GM10847 (cell line): ENCODE data around the gene ARMH2.

Experiments used
- POLR2A ChIP-seq: IDR thresholded peaks from 2 replicates; pipeline ENCODE4 v1.6.1; 2011; ENCODE audit not compliant: insufficient read length; ENCODE audit errors: extremely low read depth

ARMH2 gene

DNA sequence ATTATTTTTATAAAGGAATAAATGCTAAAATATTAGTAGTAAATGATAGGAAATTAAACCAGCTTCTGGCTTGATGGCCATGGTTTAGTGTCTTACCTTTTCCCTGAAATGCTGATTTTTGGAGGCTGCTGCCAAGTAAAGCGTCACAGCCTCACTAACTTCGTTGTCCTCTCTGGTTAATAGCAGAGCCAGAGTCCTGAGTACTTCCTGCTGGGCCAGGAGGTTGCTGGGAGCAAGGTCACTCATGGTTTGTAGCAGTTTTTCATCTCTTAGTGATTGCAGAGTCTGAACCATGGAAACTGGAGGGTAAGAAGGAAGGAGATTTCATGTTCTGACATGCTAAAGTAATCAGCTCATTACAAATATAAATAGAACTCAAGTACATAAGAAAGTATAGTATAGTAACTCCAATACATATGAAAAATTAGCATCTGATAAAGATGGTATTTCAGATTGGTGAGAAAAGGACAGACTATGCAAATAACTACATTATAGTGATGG, 26.5 kb upstream of the ARMH2 start:
- TF ChIP-seq POLR2A = no peak

DNA sequence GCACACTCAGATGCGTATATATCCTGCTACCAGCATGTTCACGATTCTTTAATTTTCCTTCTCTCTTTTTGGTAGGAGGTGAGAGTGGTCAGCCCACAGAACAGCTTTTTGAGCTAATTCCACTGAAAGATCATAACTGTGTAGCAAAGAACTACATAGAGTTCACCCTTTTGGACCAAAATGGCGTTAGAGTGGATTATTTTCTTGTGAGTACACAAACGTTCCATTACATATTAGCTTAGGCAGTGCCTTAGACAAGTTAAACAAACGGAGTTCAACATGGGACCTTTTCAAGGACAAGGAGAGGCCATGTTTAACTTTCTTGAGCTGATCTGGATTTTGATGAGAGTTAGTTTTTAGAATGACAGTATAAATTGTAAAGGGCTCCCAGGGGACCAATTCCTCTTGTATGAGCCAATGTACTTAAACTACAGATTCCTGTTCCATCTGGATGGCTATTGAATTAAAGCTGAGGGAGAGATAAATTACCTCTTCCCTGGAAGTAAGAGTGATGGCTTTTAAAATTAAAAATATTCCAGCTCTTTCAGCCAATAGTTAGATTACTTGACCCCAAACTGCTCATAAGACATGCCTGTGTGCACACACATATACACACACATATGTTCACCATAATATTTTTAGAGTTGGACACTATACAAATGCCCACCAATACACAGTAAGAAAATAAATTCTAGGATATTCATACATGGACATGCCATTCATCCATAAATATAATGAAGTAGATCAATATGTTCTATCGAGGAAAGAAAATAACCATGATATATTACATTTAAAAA, 25.6 kb upstream of the ARMH2 start:
- no peak for TF ChIP-seq POLR2A

DNA sequence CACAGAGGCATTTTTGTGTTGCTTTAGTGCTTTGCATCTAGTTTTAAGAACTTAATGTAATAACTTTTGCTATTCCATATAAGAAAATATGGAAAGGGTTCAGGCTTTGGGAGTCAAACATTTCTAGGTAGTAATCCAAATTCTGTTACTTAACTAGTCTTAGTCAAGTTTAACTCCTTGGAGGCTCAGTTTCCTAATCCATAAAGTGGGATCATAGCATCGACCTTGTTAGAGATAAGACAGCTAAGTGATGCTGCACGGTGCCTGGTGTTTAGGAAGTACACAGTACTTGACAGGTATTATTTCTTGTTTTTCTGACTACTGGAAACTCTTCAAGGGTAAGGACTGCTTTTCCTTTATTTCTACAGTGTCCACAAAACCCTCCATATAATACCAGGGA, 24.5 kb upstream of the ARMH2 start:
- TF ChIP-seq POLR2A = no peak

DNA sequence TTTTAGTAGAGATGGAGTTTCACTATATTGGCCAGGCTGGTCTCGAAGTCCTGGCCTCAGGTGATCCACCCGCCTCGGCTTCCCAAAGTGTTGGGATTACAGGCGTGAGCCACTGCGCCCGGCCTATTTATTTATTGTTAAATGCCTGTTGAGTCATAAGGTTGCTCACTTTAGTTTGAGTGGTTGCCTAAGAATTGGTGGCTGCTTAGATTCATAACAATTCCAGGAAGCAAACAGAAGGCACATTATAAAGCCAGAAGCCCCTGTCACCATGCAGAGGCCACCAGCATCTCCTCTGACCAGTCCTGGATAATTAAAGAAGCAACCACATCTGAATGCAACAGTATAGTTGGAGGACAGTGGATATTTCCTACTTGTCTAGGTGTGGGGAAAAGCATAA, 24.0 kb upstream of the ARMH2 start:
- no peak for TF ChIP-seq POLR2A

DNA sequence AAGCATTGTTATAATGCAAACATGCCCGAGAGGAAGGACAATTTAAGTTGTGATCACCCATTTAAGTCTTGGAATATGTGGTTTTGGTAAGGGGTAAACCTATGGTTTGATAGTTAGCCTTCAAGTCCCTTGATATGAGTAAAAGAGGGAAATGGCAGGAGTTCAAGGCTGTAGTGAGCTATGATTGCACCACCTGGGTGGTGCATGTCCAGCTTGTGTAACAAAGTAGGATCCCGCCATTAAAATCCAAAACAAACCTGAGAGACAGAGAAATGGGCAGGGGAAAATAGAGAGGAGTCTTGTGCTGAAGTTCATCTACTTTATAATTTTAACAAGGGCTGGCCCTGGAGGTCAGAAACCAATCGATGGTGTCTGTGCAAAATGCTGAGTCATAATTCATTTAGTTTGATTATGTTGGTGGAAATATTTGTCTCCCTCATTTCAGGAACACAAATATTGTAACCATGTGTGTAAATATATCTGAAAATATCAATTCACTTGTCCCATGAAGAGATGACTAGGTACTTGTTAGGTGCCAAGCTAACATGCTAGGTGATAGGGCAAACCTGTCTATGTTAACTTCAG, 23.2 kb upstream of the ARMH2 start:
- TF ChIP-seq POLR2A = no peak

DNA sequence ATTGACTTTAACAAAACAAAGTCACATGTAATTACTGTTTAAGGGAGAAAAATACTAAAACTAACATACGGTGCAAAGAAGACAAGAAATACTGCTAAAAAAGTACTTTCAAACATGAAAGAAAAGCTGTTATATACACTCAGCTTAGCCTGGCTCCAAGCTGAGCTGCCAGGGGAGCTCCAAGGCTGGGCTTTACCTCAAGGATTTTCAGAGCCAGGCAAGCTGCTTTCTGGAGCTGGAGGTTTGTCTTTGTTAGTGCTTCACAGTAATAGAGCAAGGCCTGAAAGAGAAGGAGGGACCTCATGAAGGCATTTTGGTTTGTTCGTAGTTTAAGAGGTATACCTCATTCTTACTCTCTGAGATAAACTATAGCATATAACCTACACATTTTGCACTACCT, 19.6 kb upstream of the ARMH2 start:
- no peak for TF ChIP-seq POLR2A

DNA sequence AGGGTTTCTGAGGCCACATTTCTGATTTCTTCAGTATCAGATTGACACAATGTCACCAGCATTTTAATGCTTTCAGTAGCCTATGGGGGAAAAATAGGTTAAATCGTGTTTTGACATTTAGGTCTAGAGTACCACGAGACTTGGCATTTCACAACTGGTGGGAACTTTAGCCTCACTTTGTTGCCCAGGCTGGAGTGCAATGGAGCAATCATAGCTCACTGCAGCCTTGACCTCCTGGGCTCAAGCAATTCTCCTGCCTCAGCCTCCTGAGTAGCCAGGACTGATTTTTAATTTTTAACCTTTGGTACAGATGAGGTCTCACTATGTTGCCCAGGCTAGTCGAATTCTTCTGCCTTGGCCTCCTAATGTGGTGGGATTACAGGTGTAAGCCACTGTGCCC, 11.0 kb upstream of the ARMH2 start:
- no peak for TF ChIP-seq POLR2A

DNA sequence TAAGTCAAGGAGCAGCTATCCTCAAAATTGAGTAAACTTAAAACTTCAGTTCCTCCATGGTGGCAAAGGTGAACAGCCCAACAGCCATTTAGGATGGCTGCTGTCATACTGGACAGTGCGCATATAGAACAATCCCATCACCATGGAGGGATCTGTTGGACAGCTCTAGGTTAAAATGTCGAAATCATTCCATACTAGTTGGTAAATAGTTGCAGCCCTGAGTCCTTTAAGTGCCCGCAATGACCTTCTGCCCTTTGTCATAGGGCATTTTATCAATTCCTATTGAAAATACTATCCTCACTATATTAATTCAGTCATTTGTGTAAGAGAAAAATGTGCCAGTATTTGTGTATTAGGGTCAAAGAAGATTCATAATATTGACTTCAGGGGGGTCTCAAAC, 8.9 kb upstream of the ARMH2 start:
- TF ChIP-seq POLR2A = no peak

DNA sequence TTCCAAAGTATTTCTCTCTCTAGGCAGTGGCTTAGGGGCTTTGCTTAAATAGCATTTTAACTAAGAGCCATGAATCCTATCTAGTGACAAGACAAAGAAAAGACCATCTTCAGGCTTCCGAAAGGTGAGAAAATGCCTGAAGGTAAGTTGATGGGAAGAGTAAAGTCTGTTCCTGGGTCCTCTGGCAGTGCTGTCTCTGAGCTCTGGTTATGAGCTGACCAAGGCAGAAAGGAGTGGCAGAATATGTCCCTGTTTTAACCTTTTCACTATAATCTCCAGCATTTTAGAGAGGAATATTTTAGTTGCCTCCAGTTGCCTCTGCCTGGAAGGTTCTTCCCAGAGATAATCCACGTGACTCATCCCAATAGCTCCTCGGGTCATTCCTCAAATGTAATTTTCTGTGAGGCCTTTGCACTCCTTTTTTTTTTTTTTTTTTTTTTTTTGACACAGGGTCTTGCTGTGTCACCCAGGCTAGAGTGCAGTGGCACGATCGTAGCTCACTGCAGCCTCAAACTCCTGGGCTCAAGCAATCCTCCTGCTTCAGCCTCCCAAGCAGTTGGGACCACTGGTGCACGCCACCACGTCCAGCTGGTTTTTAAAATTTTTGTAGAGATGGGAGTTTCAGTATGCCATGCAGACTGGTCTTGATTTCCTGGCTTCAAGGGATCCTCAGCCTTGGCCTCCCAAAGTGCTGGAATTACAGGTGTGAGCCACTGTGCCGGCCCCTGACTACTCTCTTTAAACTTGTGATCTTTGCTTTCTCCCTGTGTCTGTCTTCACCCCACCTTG, 3.7 kb upstream of the ARMH2 start:
- no peak for TF ChIP-seq POLR2A

DNA sequence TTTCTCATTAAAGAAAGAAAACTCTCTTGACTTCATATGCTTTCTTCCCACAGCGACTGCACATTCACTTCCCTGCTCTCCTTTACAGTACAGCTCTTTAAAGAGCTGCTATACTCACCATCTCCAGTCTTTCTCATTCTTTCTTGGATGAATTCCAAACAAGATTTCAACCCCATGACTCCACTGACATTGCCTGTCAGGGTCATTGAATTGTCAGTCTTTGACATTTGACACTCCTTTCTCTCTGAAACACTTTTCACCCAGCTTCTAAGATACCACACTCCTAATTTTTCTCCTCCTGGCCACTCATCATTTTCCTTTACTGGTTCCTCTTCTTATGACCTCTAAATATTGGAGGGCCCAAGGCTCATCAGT, 811 bp upstream of the ARMH2 start:
- no peak for TF ChIP-seq POLR2A

DNA sequence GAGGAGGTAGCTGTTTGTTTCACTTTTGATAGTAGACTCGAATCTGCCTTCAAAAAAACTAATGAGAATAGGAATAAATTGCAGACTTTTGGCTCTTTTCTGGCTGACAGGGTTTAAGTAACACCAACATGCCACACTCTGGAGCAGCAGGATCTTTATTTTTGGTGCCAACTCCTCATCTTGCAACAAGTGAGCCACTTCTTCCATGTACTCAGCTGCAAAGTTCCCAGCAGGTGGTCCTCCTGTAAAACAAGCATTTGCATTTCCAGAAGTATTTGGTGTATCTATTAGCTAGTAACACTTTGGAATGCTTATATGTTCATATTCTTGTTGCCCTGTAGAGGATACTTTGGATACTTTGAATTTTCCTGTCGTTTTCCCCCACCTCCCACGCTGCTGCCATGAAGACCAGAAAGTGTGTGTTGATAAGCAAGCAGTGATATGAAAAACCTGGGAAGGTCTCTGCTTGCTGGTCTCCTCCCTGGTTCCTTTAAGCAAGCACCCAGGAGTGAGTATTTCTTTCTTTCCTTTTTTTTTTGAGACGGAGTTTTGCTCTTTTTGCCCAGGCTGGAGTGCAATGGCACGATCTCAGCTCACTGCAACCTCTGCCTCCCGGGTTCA, 1.0 kb downstream of the ARMH2 start:
- TF ChIP-seq POLR2A = no peak

DNA sequence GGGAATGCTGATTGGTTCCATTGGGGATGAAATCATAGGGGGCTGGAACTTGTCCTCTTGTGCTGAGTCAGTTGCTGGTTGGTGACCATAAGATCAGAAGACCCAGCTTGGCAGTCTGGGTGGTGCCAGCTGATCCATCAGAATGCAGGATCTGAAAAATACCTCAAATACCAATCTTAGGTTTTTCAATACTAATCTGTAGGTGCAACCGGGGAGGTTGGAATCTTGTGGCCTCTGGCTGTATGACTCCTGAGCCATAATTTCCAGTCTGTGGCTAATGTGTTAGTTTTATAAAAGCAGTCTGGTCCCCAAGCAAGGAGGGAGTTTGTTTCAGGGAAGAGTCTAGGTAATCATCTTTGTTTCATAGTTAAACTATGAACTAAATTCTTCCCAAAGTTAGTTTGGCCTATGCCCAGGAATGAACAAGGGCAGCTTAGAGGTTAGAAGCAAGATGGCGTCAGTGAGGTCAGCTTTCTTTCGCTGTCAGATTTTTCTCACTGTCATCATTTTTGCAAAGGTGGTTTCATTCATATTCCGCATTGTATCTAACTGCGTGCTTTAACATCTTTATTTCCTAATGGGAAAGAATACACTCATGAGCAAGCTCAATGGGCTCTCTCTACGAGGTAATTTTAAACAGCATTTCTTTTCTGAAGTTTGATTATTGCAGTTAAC, 2.0 kb downstream of the ARMH2 start:
- TF ChIP-seq POLR2A = no peak

DNA sequence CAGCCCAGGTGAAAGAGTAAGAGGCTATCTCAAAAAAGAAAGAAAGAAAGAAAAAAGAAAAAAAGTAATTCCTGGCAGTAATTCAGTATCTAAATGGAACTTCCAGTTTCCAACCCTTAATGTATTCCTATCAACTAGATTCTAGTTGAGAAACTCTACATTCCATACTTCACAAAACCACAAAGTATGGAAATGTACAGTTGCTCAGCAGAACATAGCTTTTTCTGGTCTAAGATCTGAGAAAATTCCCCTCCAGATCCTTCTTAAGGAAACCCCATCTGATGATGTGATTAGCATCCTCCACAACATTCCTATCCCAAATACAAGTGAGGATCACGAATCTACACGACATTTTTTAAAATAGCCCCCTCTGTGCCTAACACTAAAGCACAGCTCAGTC, 3.6 kb downstream of the ARMH2 start:
- TF ChIP-seq POLR2A = no peak

DNA sequence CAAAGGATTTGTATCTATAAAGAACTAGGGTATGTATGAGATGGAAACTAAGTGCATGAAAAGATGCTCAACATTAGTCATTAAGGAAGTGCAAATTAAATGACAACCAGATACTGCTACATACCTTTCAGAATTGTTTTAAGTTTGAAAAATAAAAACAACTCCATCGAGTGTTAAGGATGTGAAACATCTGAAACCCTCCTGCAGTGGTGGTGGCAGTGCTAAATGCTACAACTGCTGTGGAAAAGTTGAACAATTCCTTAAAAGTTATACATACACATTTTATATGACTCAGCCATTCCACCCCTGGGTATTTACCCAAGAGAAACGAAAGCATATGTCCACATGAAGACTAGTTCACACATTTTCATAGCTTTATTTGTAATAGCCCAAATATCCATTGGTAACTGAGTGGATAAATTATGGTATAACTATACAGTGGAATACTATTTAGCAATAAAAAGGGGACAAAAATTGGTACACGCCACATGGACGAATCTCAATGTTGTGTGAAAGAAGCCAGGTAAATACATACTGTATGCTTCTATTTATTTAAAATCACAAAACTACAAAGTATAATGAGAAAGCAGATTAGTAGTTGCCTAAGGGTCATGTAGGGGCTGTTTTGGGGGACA, 10.6 kb downstream of the ARMH2 start:
- no peak for TF ChIP-seq POLR2A

DNA sequence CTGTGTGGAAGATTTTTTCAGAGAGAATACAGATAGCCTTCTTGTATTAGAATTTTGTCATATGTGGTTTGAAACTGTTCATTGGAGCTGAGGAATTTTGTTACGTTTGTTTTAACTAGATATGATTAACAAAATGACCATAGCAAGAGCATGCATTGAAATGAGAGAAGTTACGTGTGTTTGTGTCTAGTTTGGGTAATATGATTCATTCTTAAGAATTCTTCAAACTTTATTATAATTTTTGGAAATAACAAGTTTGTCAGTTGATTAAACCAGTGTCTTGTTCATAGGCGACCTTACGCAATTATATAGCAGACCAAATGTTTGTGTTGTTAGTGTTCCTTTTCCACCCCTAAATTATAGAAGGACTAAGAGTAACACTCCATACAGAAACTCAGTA, 18.5 kb downstream of the ARMH2 start:
- no peak for TF ChIP-seq POLR2A
